Ectodermal cell (in vitro differentiated cells): ENCODE results near the gene DCP2.

Experiments
- H3K27ac ChIP-seq: 2 replicates; pipeline ENCODE4 v1.7.0; 2013; ENCODE audit warnings: mild to moderate bottlenecking, low read depth, low read length; ENCODE audit not compliant: insufficient read depth, poor library complexity, severe bottlenecking
- H3K27me3 ChIP-seq: 2 replicates; pipeline ENCODE4 v1.7.0; 2013; ENCODE audit warnings: mild to moderate bottlenecking, low read length; ENCODE audit not compliant: insufficient read depth, control insufficient read depth, poor library complexity, severe bottlenecking
- H3K36me3 ChIP-seq: one replicate; pipeline ENCODE4 v1.7.0; 2013; ENCODE audit warnings: low read length; ENCODE audit not compliant: control insufficient read depth, insufficient read depth
- H3K4me1 ChIP-seq: one replicate; pipeline ENCODE4 v1.7.0; 2013; ENCODE audit warnings: low read length; ENCODE audit not compliant: control insufficient read depth, insufficient read depth
- H3K4me3 ChIP-seq: 2 replicates; pipeline ENCODE4 v1.7.0; 2013; ENCODE audit warnings: low read depth, low read length, control low read depth; ENCODE audit not compliant: insufficient read depth
- H3K9me3 ChIP-seq: 2 replicates; pipeline ENCODE4 v1.7.0; 2013; ENCODE audit warnings: mild to moderate bottlenecking, low read length, moderate library complexity; ENCODE audit not compliant: control insufficient read depth
- WGBS, 2 experiments: methylation state at CpG; one replicate each; pipeline ENCODE4 v1.1.7; 2013; ENCODE audit warnings: missing lambda C conversion rate in 2 of 2; 5-methylcytosine and 5-hydroxymethylcytosine counted together

Gene DCP2

DNA sequence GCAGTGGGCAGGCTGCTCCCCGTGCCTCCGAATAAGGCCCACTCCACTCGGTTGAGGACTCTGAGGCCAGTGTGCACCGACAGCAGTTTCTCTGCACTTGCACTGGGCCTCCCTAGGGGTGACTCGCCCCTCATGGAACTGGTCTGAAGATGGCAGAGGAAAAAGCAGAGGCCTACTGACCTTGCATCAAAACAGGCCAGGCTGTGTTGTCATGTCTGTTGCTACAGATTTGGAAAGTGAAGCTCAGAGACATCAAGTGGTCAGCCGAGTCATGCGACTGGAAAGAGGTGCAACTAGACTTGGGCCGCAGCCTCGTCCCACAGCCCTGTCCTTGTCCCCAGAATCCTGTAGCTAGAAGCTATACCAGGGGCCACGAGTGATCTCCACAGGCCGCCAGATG is 78.3 kb downstream of the DCP2 start:
- no peaks in the 10 kb centered on the region for H3K27me3 ChIP-seq
- H3K27ac ChIP-seq: no peak overlapping the region

GRCh38 chr5:113056988-113057387 is 80.4 kb downstream of the DCP2 start:
- 89 to 91% methylated on average over 5 of the region's 5 CpGs for WGBS, 2 experiments
- no peaks in the 10 kb centered on the region for H3K36me3 ChIP-seq
- H3K9me3 ChIP-seq: no peaks in the 10 kb centered on the region
- H3K27me3 ChIP-seq: no peaks in the 10 kb centered on the region
- H3K4me3 ChIP-seq: no peak overlapping the region
- H3K27ac ChIP-seq: no peak overlapping the region
- peaks cover 23% of the 10 kb centered on the region for H3K4me1 ChIP-seq

More for the DNA sequence above, 78.3 kb downstream of the DCP2 start:
- no peaks in the 10 kb centered on the region for H3K9me3 ChIP-seq
- no peaks in the 10 kb centered on the region for H3K36me3 ChIP-seq
- H3K4me1 ChIP-seq: peaks cover 21% of the 10 kb centered on the region
- H3K4me3 ChIP-seq: no peak overlapping the region
- 94 to 96% methylated on average over 11 of the region's 11 CpGs for WGBS, 2 experiments

DNA sequence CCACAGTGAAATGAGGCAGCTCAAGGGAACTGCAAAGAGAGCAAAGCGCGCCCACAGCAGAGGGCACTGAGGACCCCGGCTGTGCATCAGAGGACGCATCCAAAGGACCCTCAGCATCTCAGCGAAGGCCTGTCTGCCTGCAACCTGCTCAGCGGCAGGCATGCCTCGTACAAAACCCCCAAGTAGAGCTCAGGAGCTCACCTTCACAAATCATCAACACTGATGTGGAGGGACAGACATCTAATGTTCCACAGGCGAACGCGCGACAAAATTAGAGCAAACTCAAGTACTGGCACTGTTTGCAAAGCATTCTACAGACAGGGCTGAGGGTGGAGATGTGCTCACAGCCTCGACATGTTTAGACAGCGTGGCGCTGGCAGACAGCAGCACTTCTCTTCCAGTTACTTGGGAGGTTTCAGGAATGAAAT is 81.0 kb downstream of the DCP2 start:
- no peak overlapping the region for H3K4me3 ChIP-seq
- H3K36me3 ChIP-seq: no peaks in the 10 kb centered on the region
- no peak overlapping the region for H3K27ac ChIP-seq
- no peaks in the 10 kb centered on the region for H3K27me3 ChIP-seq
- whole genome bisulfite sequencing, 2 experiments: 83 to 87% methylated on average over 14 of the region's 14 CpGs
- peaks cover 23% of the 10 kb centered on the region for H3K4me1 ChIP-seq
- H3K9me3 ChIP-seq: no peaks in the 10 kb centered on the region

DNA sequence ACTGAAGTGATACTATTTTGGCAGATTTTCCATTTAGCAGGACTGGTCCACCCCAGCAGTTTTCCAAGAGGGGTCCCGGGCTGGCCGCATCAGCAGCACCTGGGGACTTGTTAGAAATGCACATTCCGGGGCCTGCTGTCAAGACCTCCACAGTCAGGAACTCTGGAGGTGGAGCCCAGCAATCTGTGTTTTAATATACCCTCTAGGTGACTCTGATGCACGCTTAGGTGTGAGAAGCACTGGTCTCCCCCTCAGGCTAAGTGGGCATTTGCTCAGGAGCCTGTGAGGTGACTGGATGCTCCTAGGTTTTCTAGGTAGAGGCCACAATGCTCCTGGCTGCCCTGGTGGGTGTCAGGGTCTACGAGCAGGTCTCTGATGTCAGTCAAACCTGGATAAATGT is 81.7 kb downstream of the DCP2 start:
- 94% methylated on average over 5 of the region's 5 CpGs for WGBS, 2 experiments
- Histone ChIP-seq H3K36me3 (no peaks in the 10 kb centered on the region), H3K27ac (no peak overlapping the region), H3K9me3 (no peaks in the 10 kb centered on the region), H3K4me3 (no peak overlapping the region), H3K4me1 (peaks cover 23% of the 10 kb centered on the region), H3K27me3 (no peaks in the 10 kb centered on the region)

- Histone ChIP-seq H3K36me3 (no peaks in the 10 kb centered on the region), H3K4me3 (no peak overlapping the region), H3K27ac (peak overlapping the region; percentile 80), H3K9me3 (no peaks in the 10 kb centered on the region), H3K4me1 (peaks cover 23% of the 10 kb centered on the region), H3K27me3 (no peaks in the 10 kb centered on the region)
- WGBS, 2 experiments: 89% methylated on average over 6 of the region's 6 CpGs
These were observed 82.2 kb downstream of the DCP2 start for GRCh38 chr5:113058706-113059226.

DNA sequence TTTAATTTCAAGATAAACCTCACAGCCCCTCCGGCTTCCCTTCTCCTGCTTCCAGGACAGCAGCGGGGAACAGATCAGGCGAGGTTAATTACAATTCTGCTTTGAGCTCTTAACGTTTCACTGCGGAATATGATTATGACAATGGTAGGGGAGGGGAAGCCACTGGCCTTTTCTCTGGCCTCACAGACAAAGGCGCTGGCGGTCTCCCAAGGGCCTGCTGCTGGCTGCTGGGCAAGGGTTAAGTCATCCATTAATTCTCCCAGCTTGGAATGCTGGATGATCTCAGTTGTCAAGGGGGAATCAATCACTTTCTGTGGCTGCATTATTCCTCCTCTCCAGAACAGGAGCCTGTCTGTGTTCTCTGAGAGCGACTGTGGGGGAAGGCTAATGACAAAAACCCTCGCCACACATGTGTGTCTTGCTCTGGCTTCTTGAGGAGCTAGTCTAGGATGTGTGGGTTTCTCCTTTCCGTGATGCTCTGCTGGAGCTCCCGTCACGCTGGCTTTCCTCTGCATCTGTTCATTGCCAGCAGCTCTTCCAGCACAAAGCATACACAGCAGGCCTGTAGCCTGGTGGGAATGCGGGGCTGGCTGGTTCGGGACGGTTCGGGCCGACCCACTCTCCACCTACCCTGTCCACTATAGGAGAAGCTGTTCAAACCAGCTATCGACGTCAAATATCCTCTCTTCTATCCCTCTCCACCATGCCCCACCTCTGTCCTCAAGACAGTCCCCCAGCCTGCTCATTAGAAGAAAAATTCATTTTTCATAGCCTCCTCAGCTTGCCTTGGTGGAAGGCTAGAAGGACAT is 82.8 kb downstream of the DCP2 start:
- Histone ChIP-seq H3K4me3 (no peak overlapping the region), H3K9me3 (no peaks in the 10 kb centered on the region), H3K4me1 (peaks cover 23% of the 10 kb centered on the region), H3K36me3 (no peaks in the 10 kb centered on the region), H3K27ac (peak overlapping the region; percentile 80), H3K27me3 (no peaks in the 10 kb centered on the region)
- 69 to 77% methylated on average over 19 of the region's 19 CpGs for WGBS, 2 experiments

DNA sequence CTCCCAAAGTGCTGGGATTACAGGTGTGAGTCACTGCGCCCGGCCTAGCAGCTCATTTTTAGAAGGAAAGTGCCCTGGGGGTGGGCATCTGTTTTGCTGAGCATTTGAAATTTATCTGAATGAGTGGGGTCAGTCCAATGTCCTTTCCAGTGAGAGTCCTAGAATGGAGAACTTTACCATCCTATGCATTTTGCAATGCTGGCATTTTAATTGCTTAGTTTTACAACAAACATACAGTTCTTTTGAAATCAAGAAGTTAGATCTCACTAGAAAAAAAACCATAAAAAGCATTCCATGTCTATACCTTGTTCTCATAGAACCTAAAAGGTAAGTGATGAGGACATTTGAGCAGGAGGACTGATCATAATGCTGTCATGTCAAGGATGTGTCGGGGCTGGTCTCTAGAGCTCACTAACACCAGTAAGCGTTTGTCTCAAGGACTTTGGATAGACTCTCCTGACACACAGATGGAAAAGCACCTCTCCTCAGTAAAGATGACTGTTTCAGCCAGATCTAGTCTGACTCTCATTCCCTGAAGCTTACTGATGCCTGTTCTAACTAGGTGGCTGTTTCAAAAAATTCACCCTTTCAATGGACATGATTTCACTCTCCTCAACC is 83.9 kb downstream of the DCP2 start:
- Histone ChIP-seq H3K27ac (no peak overlapping the region), H3K9me3 (no peaks in the 10 kb centered on the region), H3K36me3 (no peaks in the 10 kb centered on the region), H3K4me1 (peaks cover 23% of the 10 kb centered on the region), H3K4me3 (no peak overlapping the region), H3K27me3 (no peaks in the 10 kb centered on the region)
- 95 to 96% methylated on average over 4 of the region's 4 CpGs for WGBS, 2 experiments

- Histone ChIP-seq H3K9me3 (no peaks in the 10 kb centered on the region), H3K4me1 (peaks cover 20% of the 10 kb centered on the region), H3K4me3 (no peak overlapping the region), H3K27ac (no peak overlapping the region), H3K27me3 (no peaks in the 10 kb centered on the region), H3K36me3 (no peaks in the 10 kb centered on the region)
- 72 to 76% methylated on average over 5 of the region's 5 CpGs for WGBS, 2 experiments
These were observed 85.5 kb downstream of the DCP2 start for GRCh38 chr5:113061846-113062780.

GRCh38 chr5:113062869-113063508 is 86.4 kb downstream of the DCP2 start:
- Histone ChIP-seq H3K36me3 (no peaks in the 10 kb centered on the region), H3K27me3 (no peaks in the 10 kb centered on the region), H3K4me3 (no peak overlapping the region), H3K4me1 (peaks cover 19% of the 10 kb centered on the region), H3K9me3 (no peaks in the 10 kb centered on the region), H3K27ac (no peak overlapping the region)
- 96 to 97% methylated on average over 6 of the region's 6 CpGs for WGBS, 2 experiments
